Measurements from ENCODE around the gene SPOCK2. TPM values are rescaled to one million over a fixed set of nuclear protein-coding genes. Genes with fewer than 3 reads are reported as not detected.

Gene SPOCK2
- total and polyA plus RNA-seq, 3 experiments from 2014 or later = 63.0 to 202 (median 69.2) TPM

- Histone ChIP-seq H3K36me3 (ENCODE audit: insufficient read depth, low read length) (peaks cover 53% of the 10 kb centered on the region), H3K4me3 (ENCODE audit: low read length) (no peak overlapping the region), H3K27me3 (ENCODE audit: insufficient read depth, low read length, poor library complexity, severe bottlenecking) (no peaks in the 10 kb centered on the region), H3K4me1 (ENCODE audit: insufficient read depth, low read length) (peaks cover 82% of the 10 kb centered on the region), H3K27ac (ENCODE audit: low read depth, low read length) (no peak overlapping the region), H3K9me3 (ENCODE audit: low read length) (no peaks in the 10 kb centered on the region)
- ChIA-PET POLR2A (interaction anchor here (1.0 kb wide), 1 partner anchor 13 kb away, joined by 4 read pairs; the partner anchor contains the start of gene SPOCK2), CTCF (no interaction called here)
- Mint-ChIP-seq H3K4me1 (peaks cover 64 to 89% (median 75%) of the 10 kb centered on the region in 3 donors), H3K27me3 (peaks cover 0 to 7% of the 10 kb centered on the region in 2 donors), H3K27ac (peak overlapping the region in 7 of 8 donors; percentile 6 to 97 (median 88)), H3K4me3 (peak overlapping the region; percentile 26 to 67 (median 44)), H3K9me3 (peaks cover 0 to 3% (median 0%) of the 10 kb centered on the region in 5 donors), H3K36me3 (peaks cover 7 to 89% (median 12%) of the 10 kb centered on the region in 3 donors)
- peak in 1 of 5 donors; percentile 21 for DNase-seq
Observed at GRCh38 chr10:72074574-72075375, 13.6 kb downstream of the SPOCK2 start.

- Mint-ChIP-seq H3K36me3 (peaks cover 10 to 92% (median 14%) of the 10 kb centered on the region in 3 donors), H3K27ac (peak overlapping the region; percentile 21 to 89 (median 66)), H3K9me3 (no peaks in the 10 kb centered on the region), H3K27me3 (peaks cover 0 to 10% of the 10 kb centered on the region in 2 donors), H3K4me3 (peak overlapping the region in 6 of 7 donors; percentile 23 to 65 (median 52)), H3K4me1 (peaks cover 58 to 83% (median 70%) of the 10 kb centered on the region in 3 donors)
- Histone ChIP-seq H3K36me3 (ENCODE audit: insufficient read depth, low read length) (peaks cover 61% of the 10 kb centered on the region), H3K27me3 (ENCODE audit: insufficient read depth, low read length, poor library complexity, severe bottlenecking) (no peaks in the 10 kb centered on the region), H3K9me3 (ENCODE audit: low read length) (no peaks in the 10 kb centered on the region), H3K4me1 (ENCODE audit: insufficient read depth, low read length) (peaks cover 74% of the 10 kb centered on the region), H3K27ac (ENCODE audit: low read depth, low read length) (no peak overlapping the region), H3K4me3 (ENCODE audit: low read length) (no peak overlapping the region)
- CTCF ChIA-PET = interaction anchor here (1.2 kb wide), 1 partner anchor 9 kb away, joined by 3 read pairs; no protein-coding TSS in a partner anchor
- DNase-seq = peak in 1 of 5 donors; percentile 32
- POLR2A ChIA-PET = interaction anchor here (1.0 kb wide), 1 partner anchor 14 kb away, joined by 4 read pairs; the partner anchor contains the start of gene SPOCK2
Observed at GRCh38 chr10:72073708-72074573, 14.4 kb downstream of the SPOCK2 start.

DNA sequence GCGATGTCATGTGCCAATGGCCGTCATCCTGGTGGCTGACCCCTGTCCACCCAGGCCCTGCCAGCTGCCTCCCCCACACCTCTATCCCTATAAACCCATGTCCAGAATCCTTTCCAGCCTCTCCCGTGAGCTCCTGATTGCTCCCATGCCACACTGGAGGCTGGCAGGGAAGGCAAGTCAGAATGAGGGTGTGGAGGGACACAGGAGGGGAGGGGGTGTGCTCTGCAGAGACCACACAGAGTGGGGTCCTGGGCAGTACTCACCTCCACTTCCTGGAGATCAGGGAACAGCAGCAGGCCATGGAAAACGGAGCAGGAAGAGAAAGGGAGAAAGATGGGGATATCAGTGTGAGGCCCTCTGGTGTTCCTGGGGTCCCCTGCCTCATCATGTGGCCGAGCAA is 15.7 kb downstream of the SPOCK2 start:
- H3K27ac Mint-ChIP-seq = peak overlapping the region in 5 of 8 donors; percentile 38 to 92 (median 47)
- no peak overlapping the region for H3K4me3 ChIP-seq (ENCODE audit: low read length)
- no peak for DNase-seq
- CTCF ChIA-PET = interaction anchor here (0.9 to 1.2 kb wide), 3 partner anchors 10 to 88 kb away, joined by 3 to 5 read pairs (median 3); no protein-coding TSS in a partner anchor
- peaks cover 66% of the 10 kb centered on the region for H3K4me1 ChIP-seq (ENCODE audit: insufficient read depth, low read length)
- H3K4me3 Mint-ChIP-seq = peak overlapping the region in 1 of 7 donors; percentile 20
- POLR2A ChIA-PET = no interaction called here
- H3K27ac ChIP-seq (ENCODE audit: low read depth, low read length) = no peak overlapping the region
- H3K4me1 Mint-ChIP-seq = peaks cover 48 to 73% (median 59%) of the 10 kb centered on the region in 3 donors
- no peaks in the 10 kb centered on the region for H3K27me3 ChIP-seq (ENCODE audit: insufficient read depth, low read length, poor library complexity, severe bottlenecking)
- H3K36me3 ChIP-seq (ENCODE audit: insufficient read depth, low read length) = peaks cover 74% of the 10 kb centered on the region
- H3K27me3 Mint-ChIP-seq = peaks cover 0 to 9% of the 10 kb centered on the region in 2 donors
- no peaks in the 10 kb centered on the region for H3K9me3 Mint-ChIP-seq
- H3K36me3 Mint-ChIP-seq = peaks cover 10 to 94% (median 10%) of the 10 kb centered on the region in 3 donors
- no peaks in the 10 kb centered on the region for H3K9me3 ChIP-seq (ENCODE audit: low read length)

DNA sequence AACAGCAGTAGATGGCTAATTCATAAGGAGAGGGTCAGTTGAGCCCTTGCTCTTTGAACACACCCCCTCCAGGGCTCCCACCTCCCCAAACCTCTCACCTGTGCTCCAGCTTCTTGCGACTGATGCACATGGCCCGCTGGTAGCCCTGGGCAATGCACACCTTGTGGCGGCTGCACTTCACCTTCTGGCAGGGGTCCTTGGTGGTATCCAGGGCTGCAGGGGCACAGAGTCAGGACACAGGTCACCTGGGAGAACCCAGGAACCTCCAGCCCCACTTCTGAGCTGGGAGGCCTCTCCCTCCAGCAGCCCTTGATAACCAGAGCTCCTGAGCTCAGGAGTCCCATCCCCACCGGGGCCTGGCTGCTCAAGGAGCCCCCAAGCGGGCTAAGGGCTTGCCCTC is 16.3 kb downstream of the SPOCK2 start:
- peaks cover 0 to 9% of the 10 kb centered on the region in 2 donors for H3K27me3 Mint-ChIP-seq
- peaks cover 0 to 2% (median 0%) of the 10 kb centered on the region in 5 donors for H3K9me3 Mint-ChIP-seq
- H3K36me3 Mint-ChIP-seq = peaks cover 10 to 94% (median 11%) of the 10 kb centered on the region in 3 donors
- H3K36me3 ChIP-seq (ENCODE audit: insufficient read depth, low read length) = peaks cover 80% of the 10 kb centered on the region
- H3K9me3 ChIP-seq (ENCODE audit: low read length) = no peaks in the 10 kb centered on the region
- no peaks in the 10 kb centered on the region for H3K27me3 ChIP-seq (ENCODE audit: insufficient read depth, low read length, poor library complexity, severe bottlenecking)
- no peak overlapping the region for H3K27ac ChIP-seq (ENCODE audit: low read depth, low read length)
- peak overlapping the region in 3 of 8 donors; percentile 47 to 89 (median 70) for H3K27ac Mint-ChIP-seq
- peaks cover 43 to 67% (median 53%) of the 10 kb centered on the region in 3 donors for H3K4me1 Mint-ChIP-seq
- no peak overlapping the region for H3K4me3 ChIP-seq (ENCODE audit: low read length)
- ChIA-PET POLR2A (interaction anchor here (1.3 kb wide), 1 partner anchor 11 kb away, joined by 3 read pairs; no protein-coding TSS in a partner anchor), CTCF (interaction anchor here (0.9 to 1.0 kb wide), 2 partner anchors 23 to 88 kb away, joined by 3 to 5 read pairs; no protein-coding TSS in a partner anchor)
- peak in 1 of 5 donors; percentile 31 for DNase-seq
- H3K4me3 Mint-ChIP-seq = peak overlapping the region in 2 of 7 donors; percentile 2 to 36
- peaks cover 60% of the 10 kb centered on the region for H3K4me1 ChIP-seq (ENCODE audit: insufficient read depth, low read length)

DNA sequence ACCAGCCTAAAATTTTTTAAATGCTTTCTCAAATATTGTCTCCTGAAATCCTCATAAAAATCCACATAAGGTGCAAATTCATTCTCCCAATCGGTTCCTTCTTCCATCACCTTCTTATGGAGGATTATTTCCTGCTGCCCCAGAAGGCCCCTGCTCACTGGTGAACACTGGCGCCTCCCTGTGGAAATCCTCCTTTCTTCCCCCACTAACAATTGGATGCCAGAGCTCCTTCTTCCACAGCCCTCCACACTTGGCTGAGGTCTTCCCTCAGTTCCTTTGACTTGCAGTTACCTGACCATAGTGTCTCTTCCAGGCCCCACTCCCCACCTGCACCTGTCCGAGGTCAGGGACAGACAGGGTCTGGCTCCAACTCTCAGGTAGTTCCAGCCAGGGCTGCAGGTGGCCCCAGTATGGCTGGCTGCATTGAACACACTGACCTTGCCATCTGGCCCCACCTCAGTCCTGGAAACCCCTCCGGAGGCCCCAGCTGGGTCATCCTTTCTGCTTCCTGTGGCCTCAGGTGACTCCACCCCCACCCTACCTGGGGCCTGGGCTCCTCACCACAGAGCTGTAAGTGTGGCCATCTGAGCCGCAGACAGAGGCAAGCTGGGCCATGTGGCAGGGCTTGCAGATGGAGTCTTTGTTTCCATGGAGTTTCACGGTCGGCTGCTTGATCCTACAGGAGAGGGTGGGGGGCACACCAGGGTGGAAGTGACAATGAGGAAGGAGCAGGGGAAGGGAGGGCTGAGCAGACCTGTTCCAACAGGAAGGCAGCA is 18.4 kb downstream of the SPOCK2 start:
- DNase-seq = peak in 1 of 5 donors; percentile 44
- ChIA-PET CTCF (interaction anchor here (1.2 kb wide), 2 partner anchors 9 to 21 kb away, joined by 3 read pairs; no protein-coding TSS in a partner anchor), POLR2A (interaction anchor here (0.6 to 1.3 kb wide), 2 partner anchors 9 to 14 kb away, joined by 3 to 4 read pairs; no protein-coding TSS in a partner anchor)
- Mint-ChIP-seq H3K27me3 (peaks cover 0 to 9% of the 10 kb centered on the region in 2 donors), H3K36me3 (peaks cover 10 to 95% (median 10%) of the 10 kb centered on the region in 3 donors), H3K27ac (peak overlapping the region in 7 of 8 donors; percentile 14 to 93 (median 83)), H3K4me1 (peaks cover 25 to 46% (median 32%) of the 10 kb centered on the region in 3 donors), H3K9me3 (peaks cover 0 to 2% (median 0%) of the 10 kb centered on the region in 5 donors), H3K4me3 (peak overlapping the region in 2 of 7 donors; percentile 39 to 85)
- Histone ChIP-seq H3K27me3 (ENCODE audit: insufficient read depth, low read length, poor library complexity, severe bottlenecking) (no peaks in the 10 kb centered on the region), H3K9me3 (ENCODE audit: low read length) (no peaks in the 10 kb centered on the region), H3K4me1 (ENCODE audit: insufficient read depth, low read length) (peaks cover 39% of the 10 kb centered on the region), H3K4me3 (ENCODE audit: low read length) (no peak overlapping the region), H3K27ac (ENCODE audit: low read depth, low read length) (no peak overlapping the region), H3K36me3 (ENCODE audit: insufficient read depth, low read length) (peaks cover 95% of the 10 kb centered on the region)

DNA sequence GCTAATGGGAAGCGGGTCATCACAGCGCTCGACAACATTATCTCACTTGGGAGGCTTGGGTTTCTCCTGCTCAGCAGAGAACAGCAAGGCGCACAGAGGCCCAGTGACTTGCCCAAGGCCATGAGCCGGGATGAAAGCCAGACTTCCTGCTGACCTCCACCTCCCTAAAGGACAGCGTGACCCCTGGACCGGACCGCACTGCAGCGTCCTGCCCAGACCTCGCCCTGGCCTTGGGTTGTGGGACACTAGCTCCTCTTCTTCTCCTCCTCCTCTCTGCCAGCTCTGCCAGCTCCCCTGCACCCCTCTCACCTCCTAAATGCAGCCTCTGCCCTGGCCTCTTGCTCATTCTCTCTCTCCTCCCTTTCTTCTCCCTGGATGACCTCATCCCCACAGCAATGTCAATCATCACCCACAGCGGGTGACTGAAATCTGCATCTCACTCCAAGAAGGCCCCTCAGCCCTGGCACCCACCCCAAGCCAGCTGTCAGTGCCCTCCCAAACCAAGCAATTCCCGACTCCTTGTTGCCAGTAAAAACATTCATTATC is 19.4 kb downstream of the SPOCK2 start:
- Histone ChIP-seq H3K27ac (ENCODE audit: low read depth, low read length) (no peak overlapping the region), H3K36me3 (ENCODE audit: insufficient read depth, low read length) (peaks cover 89% of the 10 kb centered on the region), H3K9me3 (ENCODE audit: low read length) (no peaks in the 10 kb centered on the region), H3K27me3 (ENCODE audit: insufficient read depth, low read length, poor library complexity, severe bottlenecking) (no peaks in the 10 kb centered on the region), H3K4me1 (ENCODE audit: insufficient read depth, low read length) (peaks cover 31% of the 10 kb centered on the region), H3K4me3 (ENCODE audit: low read length) (no peak overlapping the region)
- POLR2A ChIA-PET = interaction anchor here (1.3 kb wide), 1 partner anchor 10 kb away, joined by 4 read pairs; no protein-coding TSS in a partner anchor
- H3K36me3 Mint-ChIP-seq = peaks cover 10 to 90% (median 13%) of the 10 kb centered on the region in 3 donors
- H3K27me3 Mint-ChIP-seq = peaks cover 0 to 8% of the 10 kb centered on the region in 2 donors
- peak overlapping the region in 7 of 8 donors; percentile 31 to 93 (median 77) for H3K27ac Mint-ChIP-seq
- no peak for DNase-seq
- CTCF ChIA-PET = interaction anchor here (1.2 to 2.4 kb wide), 3 partner anchors 10 to 20 kb away, joined by 3 to 7 read pairs (median 3); no protein-coding TSS in a partner anchor
- H3K4me1 Mint-ChIP-seq = peaks cover 19 to 39% (median 22%) of the 10 kb centered on the region in 3 donors
- H3K4me3 Mint-ChIP-seq = peak overlapping the region in 4 of 7 donors; percentile 34 to 85 (median 53)
- H3K9me3 Mint-ChIP-seq = peaks cover 0 to 2% (median 0%) of the 10 kb centered on the region in 5 donors

Data from CD8-positive, alpha-beta memory T cell (primary cell).